Measurements from ENCODE around the gene NXPH1.

- TF ChIP-seq SMC3 (conservative IDR thresholded peaks at IDR 0.05; ENCODE audit: poor library complexity) (no peak), CTCF (IDR thresholded peaks at IDR 0.05; ENCODE audit: poor library complexity, severe bottlenecking) (no peak), EZH2 (IDR thresholded peaks at IDR 0.05; ENCODE audit: borderline replicate concordance, insufficient read depth, low read length, poor library complexity, severe bottlenecking) (no peak), POLR2AphosphoS5 (IDR thresholded peaks at IDR 0.05) (no peak), EP300 (conservative IDR thresholded peaks at IDR 0.05; ENCODE audit: poor library complexity, severe bottlenecking) (no peak), TAF1 (IDR thresholded peaks at IDR 0.05; ENCODE audit: low read depth) (no peak), RAD21 (conservative IDR thresholded peaks at IDR 0.05) (no peak), MXI1 (conservative IDR thresholded peaks at IDR 0.05; ENCODE audit: poor library complexity, severe bottlenecking) (no peak), REST (IDR thresholded peaks at IDR 0.05; ENCODE audit: borderline replicate concordance) (no peak)
These were observed 7.3 kb downstream of the NXPH1 start for GRCh38 chr7:8440670-8441069.

Measured in neural cell (in vitro differentiated cells).